Endothelial cell of umbilical vein (primary cell): ENCODE data around the gene HNRNPLL. TPM values are rescaled to one million over a fixed set of nuclear protein-coding genes. Genes with fewer than 3 reads are reported as not detected.

Source experiments
- BruUV-seq: library from RNA; stranded (reverse); fragments of 400-500 nt; replicated peaks from 2 replicates; lab custom pipeline; 2021; lab: Mats Ljungman, UMichigan
- CTCF ChIA-PET: fragments of 300-600, 350-600 bp; sonication (Branson Sonifier 250); formaldehyde crosslinking; loops from one replicate; lab custom pipeline; 2021; ENCODE audit warnings: antibody characterized with exemption, inconsistent platforms; lab: Charles Lee
- POLR2A ChIA-PET: fragments of 300-600, 350-600 bp; sonication (Branson Sonifier 250); formaldehyde crosslinking; loops from one replicate; lab custom pipeline; 2021; ENCODE audit warnings: antibody characterized with exemption, inconsistent platforms; lab: Charles Lee
- DNase-seq: peaks from one replicate; pipeline ENCODE4 v3.0.0-alpha.2; 2011; ENCODE audit warnings: low read depth, low spot score
- FAIRE-seq: peaks from 2 replicates; lab custom pipeline; 2011; peaks lifted over from hg19 to GRCh38; lab: Jason Lieb, UNC
- H2AFZ ChIP-seq: 2 replicates; pipeline ENCODE4 v1.6.0; 2012; ENCODE audit warnings: low read depth, low read length, control low read depth, inconsistent platforms
- H3K27ac ChIP-seq: 2 replicates; pipeline ENCODE4 v1.5.1; 2011; ENCODE audit warnings: low read depth, mild to moderate bottlenecking, control low read depth, low read length, moderate library complexity; ENCODE audit not compliant: insufficient read depth
- H3K27me3 ChIP-seq, 2 experiments: 2 replicates each; pipeline versions ENCODE4 v1.6.0 to v1.6.1; 2011; ENCODE audit warnings: low read length in 2 of 2, mixed read lengths in 1 of 2; ENCODE audit not compliant: control insufficient read depth in 2 of 2, insufficient read depth in 2 of 2
- H3K36me3 ChIP-seq, 2 experiments: 2 replicates in 1 of 2; 3 replicates in 1 of 2; pipeline ENCODE4 v1.5.1; 2011; ENCODE audit warnings: low read length in 2 of 2, mild to moderate bottlenecking in 1 of 2, moderate library complexity in 1 of 2; ENCODE audit not compliant: control insufficient read depth in 2 of 2, insufficient read depth in 2 of 2; ENCODE audit errors: extremely low read depth in 1 of 2
- H3K4me1 ChIP-seq: 3 replicates; pipeline ENCODE4 v1.5.1; 2011; ENCODE audit warnings: mild to moderate bottlenecking, low read length; ENCODE audit not compliant: control insufficient read depth, insufficient read depth; ENCODE audit errors: extremely low read depth
- H3K4me2 ChIP-seq: 2 replicates; pipeline ENCODE4 v1.6.1; 2011; ENCODE audit warnings: low read length, control low read depth, mixed read lengths; ENCODE audit not compliant: insufficient read depth
- H3K4me3 ChIP-seq, 3 experiments: fragments of 200-600 bp in 1 of 3; sonication (generic), shearing (Covaris generic) in 1 of 3; replicated peaks in 1 of 3; 2 replicates each; pipeline ENCODE4 v1.5.1; 2011 to 2016; ENCODE audit warnings: control low read depth in 3 of 3, low read length in 3 of 3, mild to moderate bottlenecking in 2 of 3, inconsistent platforms in 1 of 3, low read depth in 1 of 3, moderate library complexity in 1 of 3; ENCODE audit not compliant: insufficient read depth in 1 of 3
- H3K79me2 ChIP-seq: 2 replicates; pipeline ENCODE4 v1.6.0; 2012; ENCODE audit warnings: low read length, inconsistent platforms; ENCODE audit not compliant: control insufficient read depth, insufficient read depth
- H3K9ac ChIP-seq: replicated peaks from 2 replicates; pipeline ENCODE3; 2011; ENCODE audit warnings: low read length, control low read depth; ENCODE audit not compliant: insufficient read depth; ENCODE audit errors: extremely low read depth
- H3K9me1 ChIP-seq: replicated peaks from 3 replicates; pipeline ENCODE4 v1.6.0; 2011; ENCODE audit warnings: mild to moderate bottlenecking, low read length; ENCODE audit not compliant: control insufficient read depth, insufficient read depth; ENCODE audit errors: extremely low read depth
- H3K9me3 ChIP-seq: replicated peaks from 2 replicates; pipeline ENCODE4 v1.5.1; 2012; ENCODE audit warnings: low read length, inconsistent platforms; ENCODE audit not compliant: control insufficient read depth, insufficient read depth
- H4K20me1 ChIP-seq: replicated peaks from 2 replicates; pipeline ENCODE3; 2011; ENCODE audit warnings: mild to moderate bottlenecking, low read length; ENCODE audit not compliant: control insufficient read depth, insufficient read depth; ENCODE audit errors: extremely low read depth
- EZH2 ChIP-seq: IDR thresholded peaks from 2 replicates; pipeline ENCODE4 v1.6.1; 2012; ENCODE audit warnings: borderline replicate concordance, low read depth, mild to moderate bottlenecking, moderate library complexity, low read length, inconsistent platforms; ENCODE audit not compliant: severe bottlenecking
- FOS ChIP-seq: IDR thresholded peaks from 2 replicates; pipeline ENCODE4 v1.6.1; 2011; ENCODE audit warnings: mild to moderate bottlenecking, low read length, moderate library complexity, borderline replicate concordance; ENCODE audit not compliant: insufficient read depth
- GATA2 ChIP-seq: IDR thresholded peaks from 2 replicates; pipeline ENCODE4 v1.7.0; 2011; ENCODE audit warnings: low read depth, mild to moderate bottlenecking, moderate library complexity, mixed read lengths, low read length; ENCODE audit not compliant: insufficient read length, insufficient read depth
- JUN ChIP-seq: IDR thresholded peaks from 2 replicates; pipeline ENCODE4 v1.6.1; 2011; ENCODE audit warnings: borderline replicate concordance, low read depth; ENCODE audit not compliant: insufficient read length, insufficient read depth
- MYC ChIP-seq: IDR thresholded peaks from one replicate; pipeline ENCODE4 v1.6.1; 2011; ENCODE audit warnings: mild to moderate bottlenecking, low read depth, low read length
- POLR2A ChIP-seq: IDR thresholded peaks from 2 replicates; pipeline ENCODE4 v1.6.1; 2012; ENCODE audit warnings: low read depth, mild to moderate bottlenecking, control low read depth, low read length
- POLR2AphosphoS5 ChIP-seq: IDR thresholded peaks from 2 replicates; pipeline ENCODE4 v1.6.1; 2012; ENCODE audit warnings: low read depth, mild to moderate bottlenecking, control low read depth, low read length, moderate library complexity; ENCODE audit not compliant: insufficient read depth
- dilution Hi-C: fragments of 300-500 bp; cut with MboI; formaldehyde crosslinking; loops from one replicate; pipeline ENCODE4 v1.15.0; 2019; ENCODE audit warnings: low sequenced_read_pairs; ENCODE audit not compliant: extremely low pct_ligation_motif_present
- intact Hi-C: fragments of 100-400 bp; cut with micrococcal nuclease; formaldehyde crosslinking; loops from one replicate; pipeline ENCODE4 v1.10.0; 2022
- polyA plus RNA-seq, 4 experiments: library from polyadenylated mRNA; depleted of rRNA in 3 of 4; stranded (reverse) in 3 of 4; unstranded in 1 of 4; fragments of >200 nt; gene quantifications; 2 replicates each; pipeline versions ENCODE4 v1.2.1 to v1.2.3, GENCODE V29; 2011 to 2012; ENCODE audit warnings: missing spikeins in 1 of 4
- total RNA-seq: library from RNA; stranded (reverse); gene quantifications from 2 replicates; pipeline ENCODE4 v1.2.3, GENCODE V29; 2021
- TF ChIP-seq, protein P1 (sequence below), 2 donors: IDR thresholded peaks; 1 replicate in 1 of 2; 2 replicates in 1 of 2; pipeline ENCODE4 v1.5.1; 2011; ENCODE audit warnings: low read length in 2 of 2, mild to moderate bottlenecking in 2 of 2, moderate library complexity in 2 of 2, control low read depth in 1 of 2, inconsistent platforms in 1 of 2, low read depth in 1 of 2; ENCODE audit not compliant: insufficient read depth in 1 of 2; ENCODE audit errors: extremely low read depth in 1 of 2
- TF ChIP-seq, protein P2 (sequence below): IDR thresholded peaks from 2 replicates; pipeline ENCODE4 v1.6.1; 2011; ENCODE audit not compliant: insufficient read depth, insufficient read length

Gene HNRNPLL
- total and polyA plus RNA-seq, 2 donors (not counting 3 experiments of a cell fraction or from before 2014, with no cell fraction given), result 19.8 to 56.2 TPM

DNA sequence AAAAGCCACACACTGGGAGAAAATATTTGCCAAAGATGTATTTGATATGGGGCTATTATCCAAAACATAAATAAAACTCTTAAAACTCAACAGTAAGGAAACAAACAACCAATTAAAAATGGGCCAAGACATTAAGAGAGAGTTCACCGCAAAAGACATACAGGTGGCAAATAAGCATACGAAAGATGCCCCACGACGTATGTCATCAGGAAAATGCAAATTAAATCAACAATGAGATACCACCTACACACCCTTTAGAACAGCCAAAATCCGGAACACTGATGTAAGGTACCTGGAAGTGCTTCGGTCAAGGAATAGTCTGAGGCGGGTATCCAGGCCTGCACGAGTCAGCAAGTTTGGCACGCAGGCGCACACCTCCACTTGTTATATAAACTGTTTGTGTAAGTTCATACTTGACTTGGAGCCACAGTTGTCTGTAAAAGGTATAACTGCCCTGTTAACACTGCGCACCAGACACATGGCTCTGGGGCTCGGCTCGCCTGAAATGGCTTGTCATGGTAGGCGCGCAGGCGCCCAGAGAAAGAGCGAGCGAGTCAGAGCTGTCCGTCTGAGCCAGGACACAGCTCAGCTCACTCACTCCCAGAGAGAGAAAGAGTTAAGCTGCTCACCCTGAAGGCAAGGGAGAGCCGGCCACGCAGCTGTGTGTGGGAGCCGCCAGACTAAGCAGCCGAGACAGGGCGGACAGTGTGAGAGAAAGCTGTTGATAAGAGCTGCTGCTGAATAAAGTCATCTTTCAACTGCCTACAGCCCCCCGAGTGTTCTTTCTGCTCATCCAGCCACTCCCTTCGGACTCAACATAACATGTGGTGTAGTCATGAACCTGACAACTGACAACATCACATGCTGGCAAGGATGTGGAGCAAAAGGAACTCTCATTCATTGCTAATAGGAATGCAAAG, 87.3 kb downstream of the HNRNPLL start:
- H3K9me1 ChIP-seq, result no peaks in the 10 kb centered on the region
- ChIA-PET POLR2A (no interaction called here), CTCF (no interaction called here)
- H3K36me3 ChIP-seq, result no peaks in the 10 kb centered on the region
- dilution Hi-C loops (no loop called here), intact Hi-C loops (no loop called here)
- TF ChIP-seq, protein P1, sequence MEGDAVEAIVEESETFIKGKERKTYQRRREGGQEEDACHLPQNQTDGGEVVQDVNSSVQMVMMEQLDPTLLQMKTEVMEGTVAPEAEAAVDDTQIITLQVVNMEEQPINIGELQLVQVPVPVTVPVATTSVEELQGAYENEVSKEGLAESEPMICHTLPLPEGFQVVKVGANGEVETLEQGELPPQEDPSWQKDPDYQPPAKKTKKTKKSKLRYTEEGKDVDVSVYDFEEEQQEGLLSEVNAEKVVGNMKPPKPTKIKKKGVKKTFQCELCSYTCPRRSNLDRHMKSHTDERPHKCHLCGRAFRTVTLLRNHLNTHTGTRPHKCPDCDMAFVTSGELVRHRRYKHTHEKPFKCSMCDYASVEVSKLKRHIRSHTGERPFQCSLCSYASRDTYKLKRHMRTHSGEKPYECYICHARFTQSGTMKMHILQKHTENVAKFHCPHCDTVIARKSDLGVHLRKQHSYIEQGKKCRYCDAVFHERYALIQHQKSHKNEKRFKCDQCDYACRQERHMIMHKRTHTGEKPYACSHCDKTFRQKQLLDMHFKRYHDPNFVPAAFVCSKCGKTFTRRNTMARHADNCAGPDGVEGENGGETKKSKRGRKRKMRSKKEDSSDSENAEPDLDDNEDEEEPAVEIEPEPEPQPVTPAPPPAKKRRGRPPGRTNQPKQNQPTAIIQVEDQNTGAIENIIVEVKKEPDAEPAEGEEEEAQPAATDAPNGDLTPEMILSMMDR (IDR thresholded peaks at IDR 0.05; ENCODE audit: extremely low read depth in 1 of 2, insufficient read depth in 1 of 2, low read depth in 1 of 2, low read length in 2 of 2), result no peak
- TF ChIP-seq GATA2, result no peak
- no peak for TF ChIP-seq POLR2A
- TF ChIP-seq EZH2, result no peak
- TF ChIP-seq JUN, result no peak
- TF ChIP-seq MYC, result no peak
- no peak for TF ChIP-seq POLR2AphosphoS5
- TF ChIP-seq, protein P2, sequence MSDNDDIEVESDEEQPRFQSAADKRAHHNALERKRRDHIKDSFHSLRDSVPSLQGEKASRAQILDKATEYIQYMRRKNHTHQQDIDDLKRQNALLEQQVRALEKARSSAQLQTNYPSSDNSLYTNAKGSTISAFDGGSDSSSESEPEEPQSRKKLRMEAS, result no peak
- TF ChIP-seq FOS, result no peak
- no peak overlapping the region for H3K4me2 ChIP-seq
- no TSS peak for BruUV-seq
- H3K4me3 ChIP-seq, result no peak overlapping the region
- DNase-seq (no peak), FAIRE-seq (no peak)
- no peak overlapping the region for H3K27ac ChIP-seq
- no peaks in the 10 kb centered on the region for H3K4me1 ChIP-seq
- H3K79me2 ChIP-seq, result no peaks in the 10 kb centered on the region
- H3K9ac ChIP-seq, result no peak overlapping the region
- H3K9me3 ChIP-seq, result no peaks in the 10 kb centered on the region
- H2AFZ ChIP-seq, result no peak overlapping the region
- H4K20me1 ChIP-seq, result no peaks in the 10 kb centered on the region
- no peaks in the 10 kb centered on the region for H3K27me3 ChIP-seq
